ENCODE measurements around the gene NEURL1. TPM values are rescaled to one million over a fixed set of nuclear protein-coding genes. Genes with fewer than 3 reads are reported as not detected.

The NEURL1 gene
- polyA plus RNA-seq, 1 experiment, result 0.58 TPM

DNA sequence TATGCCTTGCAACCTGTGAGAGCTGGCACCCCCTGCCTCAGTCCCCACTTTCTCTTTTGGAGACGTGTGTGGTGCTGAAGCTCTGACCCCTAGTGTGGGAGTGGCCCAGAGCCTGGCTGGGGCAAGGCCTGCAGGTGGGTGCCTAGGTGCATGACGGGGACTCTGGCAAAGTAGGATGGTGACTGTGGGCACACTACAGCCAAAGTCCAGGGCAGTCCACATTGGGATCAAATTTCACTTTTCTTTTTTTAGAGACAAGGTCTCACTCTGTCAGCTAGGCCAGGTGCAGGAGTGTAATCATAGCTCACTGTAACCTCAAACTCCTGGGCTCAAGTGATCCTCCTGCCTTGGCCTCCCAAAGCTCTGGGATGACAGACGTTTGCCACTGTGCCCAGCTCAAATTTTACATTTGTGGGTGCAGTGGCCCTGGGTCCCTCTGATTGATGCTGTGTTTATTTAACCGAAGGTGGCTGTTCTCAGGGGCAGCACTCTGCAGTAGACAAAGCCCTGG lies 52.3 kb downstream of the NEURL1 start:
- H3K4me3 ChIP-seq (ENCODE audit: low read depth, low read length), result no peak overlapping the region
- CTCF ChIA-PET, result interaction anchor here (1.2 to 1.3 kb wide), 3 partner anchors 10 to 18 kb away, joined by 4 to 5 read pairs (median 4); no protein-coding TSS in a partner anchor
- POLR2A ChIA-PET, result no interaction called here
- H3K27me3 ChIP-seq (ENCODE audit: control insufficient read depth, insufficient read depth, low read length), result peaks cover 17% of the 10 kb centered on the region
- H3K36me3 ChIP-seq (ENCODE audit: control insufficient read depth, insufficient read depth, low read length), result no peaks in the 10 kb centered on the region
- DNase-seq (ENCODE audit: low read depth), result no peak
- TF ChIP-seq, protein P1, sequence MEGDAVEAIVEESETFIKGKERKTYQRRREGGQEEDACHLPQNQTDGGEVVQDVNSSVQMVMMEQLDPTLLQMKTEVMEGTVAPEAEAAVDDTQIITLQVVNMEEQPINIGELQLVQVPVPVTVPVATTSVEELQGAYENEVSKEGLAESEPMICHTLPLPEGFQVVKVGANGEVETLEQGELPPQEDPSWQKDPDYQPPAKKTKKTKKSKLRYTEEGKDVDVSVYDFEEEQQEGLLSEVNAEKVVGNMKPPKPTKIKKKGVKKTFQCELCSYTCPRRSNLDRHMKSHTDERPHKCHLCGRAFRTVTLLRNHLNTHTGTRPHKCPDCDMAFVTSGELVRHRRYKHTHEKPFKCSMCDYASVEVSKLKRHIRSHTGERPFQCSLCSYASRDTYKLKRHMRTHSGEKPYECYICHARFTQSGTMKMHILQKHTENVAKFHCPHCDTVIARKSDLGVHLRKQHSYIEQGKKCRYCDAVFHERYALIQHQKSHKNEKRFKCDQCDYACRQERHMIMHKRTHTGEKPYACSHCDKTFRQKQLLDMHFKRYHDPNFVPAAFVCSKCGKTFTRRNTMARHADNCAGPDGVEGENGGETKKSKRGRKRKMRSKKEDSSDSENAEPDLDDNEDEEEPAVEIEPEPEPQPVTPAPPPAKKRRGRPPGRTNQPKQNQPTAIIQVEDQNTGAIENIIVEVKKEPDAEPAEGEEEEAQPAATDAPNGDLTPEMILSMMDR (IDR thresholded peaks at IDR 0.05; ENCODE audit: insufficient read depth, low read depth, low read length), result no peak

DNA sequence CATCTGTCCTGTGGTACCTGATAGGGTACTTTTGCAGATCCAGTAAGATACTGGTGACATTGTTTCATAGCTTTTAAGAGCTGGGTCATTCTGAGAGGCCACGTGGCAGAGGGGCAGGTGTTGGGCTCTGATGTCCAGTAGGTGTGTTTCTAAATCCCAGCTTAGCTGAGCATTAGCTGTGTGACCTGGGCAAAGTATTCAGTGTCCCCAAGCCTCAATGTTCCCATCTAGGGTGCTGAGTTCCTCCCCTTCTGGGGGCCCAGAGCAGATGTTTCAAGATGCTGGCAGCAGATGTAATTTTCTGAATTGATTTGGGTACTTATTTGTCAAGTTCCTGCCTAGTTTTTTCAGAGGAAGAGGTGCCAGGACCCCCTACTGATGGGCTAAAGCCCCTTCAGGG lies 52.9 kb downstream of the NEURL1 start:
- TF ChIP-seq, protein P1 (IDR thresholded peaks at IDR 0.05; ENCODE audit: insufficient read depth, low read depth, low read length), result no peak
- POLR2A ChIA-PET, result no interaction called here
- no peak for DNase-seq (ENCODE audit: low read depth)
- no peak overlapping the region for H3K4me3 ChIP-seq (ENCODE audit: low read depth, low read length)
- CTCF ChIA-PET, result interaction anchor here (0.8 to 1.3 kb wide), 4 partner anchors 9 to 53 kb away, joined by 3 to 5 read pairs (median 4); partner anchors contain the start of gene NEURL1
- no peaks in the 10 kb centered on the region for H3K36me3 ChIP-seq (ENCODE audit: control insufficient read depth, insufficient read depth, low read length)
- peaks cover 17% of the 10 kb centered on the region for H3K27me3 ChIP-seq (ENCODE audit: control insufficient read depth, insufficient read depth, low read length)

DNA sequence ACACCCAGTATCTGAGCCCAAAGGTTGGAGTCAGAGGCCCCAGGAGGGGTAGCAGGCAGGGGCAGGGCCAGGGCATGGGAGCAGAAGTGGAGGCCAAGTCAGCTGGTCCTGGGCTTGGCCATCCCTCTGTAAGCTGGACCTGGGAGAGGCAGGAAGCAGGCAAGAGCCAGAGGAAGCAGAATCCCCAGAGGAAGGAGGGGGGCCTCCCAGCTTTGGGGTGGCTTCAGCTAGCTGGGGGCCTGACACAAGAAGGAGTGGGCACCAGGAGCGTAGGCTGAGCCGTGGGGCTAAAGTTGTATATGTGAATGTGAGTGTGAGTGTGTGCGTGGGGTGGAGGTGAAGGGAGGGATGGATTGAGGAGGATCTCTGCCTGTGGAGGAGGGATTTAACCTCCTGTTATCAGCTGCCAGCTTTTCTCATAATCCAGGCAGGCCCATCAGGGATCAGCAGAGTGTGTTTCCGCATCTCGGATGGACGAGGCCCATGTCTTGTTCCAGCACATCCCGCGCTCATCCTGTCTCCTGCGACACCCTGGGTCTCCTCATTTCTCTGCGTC lies 54.0 kb downstream of the NEURL1 start:
- Histone ChIP-seq H3K4me3 (ENCODE audit: low read depth, low read length) (no peak overlapping the region), H3K36me3 (ENCODE audit: control insufficient read depth, insufficient read depth, low read length) (no peaks in the 10 kb centered on the region), H3K27me3 (ENCODE audit: control insufficient read depth, insufficient read depth, low read length) (peaks cover 19% of the 10 kb centered on the region)
- ChIA-PET CTCF (interaction anchor here (1.3 kb wide), 1 partner anchor 18 kb away, joined by 5 read pairs; no protein-coding TSS in a partner anchor), POLR2A (no interaction called here)
- TF ChIP-seq, protein P1 (IDR thresholded peaks at IDR 0.05; ENCODE audit: insufficient read depth, low read depth, low read length), result no peak
- DNase-seq (ENCODE audit: low read depth), result no peak

DNA sequence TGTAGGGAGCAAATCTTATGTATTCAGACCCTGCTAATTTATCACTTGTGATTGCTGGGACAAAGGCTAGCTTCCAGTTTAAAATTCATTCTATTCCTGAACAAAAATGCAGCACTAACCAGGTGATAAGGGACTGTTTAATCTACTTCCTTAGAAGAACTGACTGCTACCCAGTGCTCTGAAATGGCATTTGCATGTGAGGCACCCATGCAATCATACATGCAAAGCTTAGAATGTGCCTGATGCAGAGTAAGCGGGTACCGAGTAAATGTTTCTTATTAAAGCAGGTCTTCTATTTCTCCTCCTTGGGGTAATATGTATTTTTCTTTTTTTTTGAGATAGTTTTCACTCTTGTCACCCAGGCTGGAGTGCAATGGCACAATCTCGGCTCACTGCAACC lies 54.5 kb downstream of the NEURL1 start:
- ChIA-PET CTCF (interaction anchor here (1.3 kb wide), 1 partner anchor 17 kb away, joined by 5 read pairs; no protein-coding TSS in a partner anchor), POLR2A (no interaction called here)
- Histone ChIP-seq H3K36me3 (ENCODE audit: control insufficient read depth, insufficient read depth, low read length) (no peaks in the 10 kb centered on the region), H3K4me3 (ENCODE audit: low read depth, low read length) (no peak overlapping the region), H3K27me3 (ENCODE audit: control insufficient read depth, insufficient read depth, low read length) (peaks cover 21% of the 10 kb centered on the region)
- no peak for DNase-seq (ENCODE audit: low read depth)
- TF ChIP-seq, protein P1 (IDR thresholded peaks at IDR 0.05; ENCODE audit: insufficient read depth, low read depth, low read length), result no peak

DNA sequence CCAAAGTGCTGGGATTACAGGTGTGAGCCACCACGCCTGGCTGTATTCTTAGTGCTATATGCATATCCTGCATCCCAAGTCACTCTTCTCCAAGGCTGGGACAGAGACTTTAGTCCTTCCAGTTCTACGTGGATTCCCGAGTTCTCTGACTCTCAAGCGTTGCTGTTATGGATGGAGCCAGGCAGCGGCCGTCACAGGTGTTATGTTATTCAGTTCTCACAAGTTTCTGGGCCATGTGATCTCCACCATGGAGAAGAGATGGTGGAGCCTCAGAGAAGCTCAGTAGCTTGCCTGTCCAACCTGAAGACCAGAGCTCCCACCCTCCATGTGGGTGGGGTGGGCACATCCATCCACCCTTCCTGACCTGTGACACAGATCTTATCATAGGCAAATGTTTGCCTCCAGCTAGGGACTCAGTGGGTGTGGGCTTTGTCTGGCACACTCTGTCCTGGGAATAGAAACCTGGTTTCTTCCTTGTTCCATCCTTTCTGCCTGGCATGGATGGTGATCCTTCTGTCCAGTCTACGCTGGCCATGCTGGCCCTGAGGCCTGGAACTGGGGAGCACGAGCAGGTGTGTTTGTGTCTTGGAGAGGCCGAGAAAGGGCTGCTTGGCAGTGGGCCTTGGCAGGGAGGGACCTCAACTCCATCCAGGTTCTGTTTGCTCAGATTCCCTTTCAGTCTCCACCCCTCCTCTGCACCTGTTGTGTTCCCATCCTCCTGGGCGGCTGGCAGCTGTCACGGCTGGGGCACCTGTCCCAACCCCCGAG lies 55.3 kb downstream of the NEURL1 start:
- CTCF ChIA-PET, result interaction anchor here (1.0 to 1.2 kb wide), 2 partner anchors 34 to 56 kb away, joined by 3 read pairs; partner anchors contain the start of gene NEURL1
- TF ChIP-seq, protein P1 (IDR thresholded peaks at IDR 0.05; ENCODE audit: insufficient read depth, low read depth, low read length), result no peak
- H3K36me3 ChIP-seq (ENCODE audit: control insufficient read depth, insufficient read depth, low read length), result no peaks in the 10 kb centered on the region
- POLR2A ChIA-PET, result no interaction called here
- H3K27me3 ChIP-seq (ENCODE audit: control insufficient read depth, insufficient read depth, low read length), result peaks cover 20% of the 10 kb centered on the region
- no peak overlapping the region for H3K4me3 ChIP-seq (ENCODE audit: low read depth, low read length)
- no peak for DNase-seq (ENCODE audit: low read depth)
